Measurements from ENCODE around the gene INO80C.

GRCh38 chr18:35508746-35509338, 11.1 kb upstream of the INO80C start:
- TF ChIP-seq CTCF (IDR thresholded peaks at IDR 0.05) (no peak), POLR2A (IDR thresholded peaks at IDR 0.05) (no peak), EP300 (IDR thresholded peaks at IDR 0.05) (no peak), POLR2AphosphoS5 (IDR thresholded peaks at IDR 0.05) (no peak)

Measured in sigmoid colon (tissue), 4 donors.